HAP-1 (cell line): ENCODE data around the gene RNF112.
"Not testable (repeated sequence)": the region's sequence is repeated elsewhere in the genome, so short reads cannot be mapped to it uniquely, and the experiment has no call there.

Experiments used
- DNase-seq, 2 experiments: peaks; one replicate each; pipeline ENCODE4 v3.0.0-alpha.2; 2016 to 2020; ENCODE audit warnings: low spot score in 2 of 2
- H3K27me3 ChIP-seq: fragments of 250-450 bp; sonication (Bioruptor Pico); 2 replicates; pipeline ENCODE4 v1.5.1; 2020; ENCODE audit warnings: low read depth, mild to moderate bottlenecking, moderate library complexity
- H3K36me3 ChIP-seq: fragments of 250-450 bp; sonication (Bioruptor Pico); replicated peaks from 2 replicates; pipeline ENCODE4 v1.5.1; 2020; ENCODE audit warnings: mild to moderate bottlenecking
- H3K4me1 ChIP-seq: fragments of 250-450 bp; sonication (Bioruptor Pico); 2 replicates; pipeline ENCODE4 v1.5.1; 2020; ENCODE audit warnings: mild to moderate bottlenecking
- H3K4me3 ChIP-seq: fragments of 250-450 bp; sonication (Bioruptor Pico); 2 replicates; pipeline ENCODE4 v1.5.1; 2020; ENCODE audit warnings: mild to moderate bottlenecking, moderate library complexity
- H3K9me3 ChIP-seq: fragments of 250-450 bp; sonication (Bioruptor Pico); 2 replicates; pipeline ENCODE4 v1.5.1; 2020; ENCODE audit warnings: mild to moderate bottlenecking, moderate library complexity
- in situ Hi-C: fragments of 300-500 bp; cut with MboI; formaldehyde crosslinking; loops from 3 replicates; pipeline ENCODE4 v1.14.3; 2020; ENCODE audit warnings: low sequenced_read_pairs, inconsistent platforms, mixed read lengths

RNF112 gene

DNA sequence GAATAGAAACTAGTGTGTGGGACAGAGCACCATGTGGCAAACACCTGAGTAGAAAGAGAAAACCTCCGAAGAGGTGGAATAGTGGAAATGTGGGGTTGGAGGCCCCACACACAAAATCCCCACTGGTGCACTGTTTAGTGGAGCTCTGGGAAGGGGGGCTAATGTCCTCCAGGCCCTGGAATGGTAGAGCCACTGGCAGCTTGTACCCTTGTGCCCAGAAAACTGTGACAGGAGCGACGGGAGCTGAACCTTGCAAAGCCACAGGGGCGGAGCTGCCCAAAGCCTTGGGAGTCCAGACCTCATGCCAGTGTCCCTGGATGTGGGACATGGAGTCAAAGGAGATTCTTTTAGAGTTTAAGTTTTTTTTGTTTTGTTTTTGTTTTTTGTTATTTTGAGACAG is 50.6 kb downstream of the RNF112 start:
- Histone ChIP-seq H3K9me3 (no peaks in the 10 kb centered on the region), H3K4me3 (no peak overlapping the region), H3K36me3 (no peaks in the 10 kb centered on the region), H3K4me1 (peaks cover 51% of the 10 kb centered on the region), H3K27me3 (no peaks in the 10 kb centered on the region)
- no peak for DNase-seq
- in situ Hi-C loops: no loop called here

DNA sequence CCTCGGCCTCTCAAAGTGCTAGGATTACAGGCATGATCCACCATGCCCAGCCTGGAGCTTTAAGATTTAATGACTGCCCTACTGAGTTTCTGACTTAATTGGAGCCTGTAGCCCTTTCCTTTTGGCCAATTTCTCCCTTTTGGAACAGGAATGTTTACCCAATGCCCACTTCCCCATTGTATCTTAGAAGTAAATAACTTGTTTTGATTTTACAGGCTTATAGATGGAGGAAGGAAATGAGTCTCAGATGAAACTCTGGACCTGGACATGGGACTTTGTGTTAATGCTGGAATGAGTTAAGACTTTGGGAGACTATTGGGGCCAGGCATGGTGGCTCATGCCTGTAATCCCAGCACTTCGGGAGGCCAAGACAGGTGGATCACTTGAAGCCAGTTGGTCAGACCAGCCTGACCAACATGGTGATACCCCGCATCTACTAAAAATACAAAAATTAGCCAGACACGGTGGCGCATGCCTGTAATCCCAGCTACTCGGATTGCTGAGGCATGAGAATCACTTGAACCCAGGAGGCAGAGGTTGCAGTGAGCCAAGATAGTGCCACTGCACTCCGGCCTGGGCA is 51.5 kb downstream of the RNF112 start:
- H3K27me3 ChIP-seq, in situ Hi-C loops: not testable (repeated sequence)
- H3K4me1 ChIP-seq: peaks cover 42% of the 10 kb centered on the region

GRCh38 chr17:19464031-19465026 is 53.3 kb downstream of the RNF112 start:
- in situ Hi-C loops: no loop called here
- peak; percentile 46 to 67 for DNase-seq
- Histone ChIP-seq H3K4me1 (peaks cover 30% of the 10 kb centered on the region), H3K4me3 (no peak overlapping the region), H3K9me3 (no peaks in the 10 kb centered on the region), H3K27me3 (no peaks in the 10 kb centered on the region), H3K36me3 (no peaks in the 10 kb centered on the region)

More for the DNA sequence above, 51.5 kb downstream of the RNF112 start:
- DNase-seq, H3K36me3 ChIP-seq, H3K4me3 ChIP-seq, H3K9me3 ChIP-seq: not testable (repeated sequence)
